ENCODE measurements around the gene S100PBP.

DNA sequence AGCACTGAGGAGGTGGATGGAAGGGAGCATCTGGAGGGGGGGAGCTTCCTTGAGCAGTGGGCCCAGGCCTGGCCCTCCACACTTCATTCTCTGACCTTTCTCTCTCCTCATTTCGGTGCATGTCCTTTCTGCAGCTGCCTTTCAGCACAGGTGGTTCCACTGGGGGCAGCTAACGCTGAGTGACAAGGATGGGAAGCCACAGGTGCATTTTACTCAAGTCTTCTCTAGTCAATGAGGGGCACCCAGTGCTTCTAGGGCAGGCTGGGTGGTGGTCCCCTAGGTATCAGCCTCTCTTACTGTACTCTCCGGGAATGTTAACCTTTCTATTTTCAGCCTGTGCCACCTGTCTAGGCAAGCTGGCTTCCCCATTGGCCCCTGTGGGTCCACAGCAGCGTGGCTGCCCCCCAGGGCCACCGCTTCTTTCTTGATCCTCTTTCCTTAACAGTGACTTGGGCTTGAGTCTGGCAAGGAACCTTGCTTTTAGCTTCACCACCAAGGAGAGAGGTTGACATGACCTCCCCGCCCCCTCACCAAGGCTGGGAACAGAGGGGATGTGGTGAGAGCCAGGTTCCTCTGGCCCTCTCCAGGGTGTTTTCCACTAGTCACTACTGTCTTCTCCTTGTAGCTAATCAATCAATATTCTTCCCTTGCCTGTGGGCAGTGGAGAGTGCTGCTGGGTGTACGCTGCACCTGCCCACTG lies 43.5 kb upstream of the S100PBP start:
- TF ChIP-seq RFX5 (IDR thresholded peaks at IDR 0.05; ENCODE audit: low read depth, low read length) (no peak), MAZ (IDR thresholded peaks at IDR 0.05; ENCODE audit: borderline replicate concordance, low read depth, low read length) (no peak), MXI1 (IDR thresholded peaks at IDR 0.05; ENCODE audit: borderline replicate concordance, low read depth, low read length) (no peak), POLR2A (IDR thresholded peaks at IDR 0.05; ENCODE audit: low read depth, low read length) (no peak), MAFK (IDR thresholded peaks at IDR 0.05; ENCODE audit: low read depth, low read length) (no peak), FOS (IDR thresholded peaks at IDR 0.05; ENCODE audit: low read depth, low read length) (no peak), RAD21 (IDR thresholded peaks at IDR 0.05; ENCODE audit: low read length) (no peak)
- TF ChIP-seq, protein P1, sequence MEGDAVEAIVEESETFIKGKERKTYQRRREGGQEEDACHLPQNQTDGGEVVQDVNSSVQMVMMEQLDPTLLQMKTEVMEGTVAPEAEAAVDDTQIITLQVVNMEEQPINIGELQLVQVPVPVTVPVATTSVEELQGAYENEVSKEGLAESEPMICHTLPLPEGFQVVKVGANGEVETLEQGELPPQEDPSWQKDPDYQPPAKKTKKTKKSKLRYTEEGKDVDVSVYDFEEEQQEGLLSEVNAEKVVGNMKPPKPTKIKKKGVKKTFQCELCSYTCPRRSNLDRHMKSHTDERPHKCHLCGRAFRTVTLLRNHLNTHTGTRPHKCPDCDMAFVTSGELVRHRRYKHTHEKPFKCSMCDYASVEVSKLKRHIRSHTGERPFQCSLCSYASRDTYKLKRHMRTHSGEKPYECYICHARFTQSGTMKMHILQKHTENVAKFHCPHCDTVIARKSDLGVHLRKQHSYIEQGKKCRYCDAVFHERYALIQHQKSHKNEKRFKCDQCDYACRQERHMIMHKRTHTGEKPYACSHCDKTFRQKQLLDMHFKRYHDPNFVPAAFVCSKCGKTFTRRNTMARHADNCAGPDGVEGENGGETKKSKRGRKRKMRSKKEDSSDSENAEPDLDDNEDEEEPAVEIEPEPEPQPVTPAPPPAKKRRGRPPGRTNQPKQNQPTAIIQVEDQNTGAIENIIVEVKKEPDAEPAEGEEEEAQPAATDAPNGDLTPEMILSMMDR (conservative IDR thresholded peaks at IDR 0.05; ENCODE audit: low read depth, low read length) = no peak
